A673 (cell line): ENCODE results near the gene PARD3.

Experiments used
- EZH2 ChIP-seq: fragments of 200-600 bp; sonication (generic); IDR thresholded peaks from 2 replicates; pipeline ENCODE4 v1.6.1; 2017; ENCODE audit warnings: borderline replicate concordance, low read depth, mild to moderate bottlenecking, mixed read lengths, antibody characterized with exemption, low read length; ENCODE audit not compliant: poor library complexity, severe bottlenecking
- TF ChIP-seq, protein P1 (sequence below): fragments of 300-800, 200-600 bp; sonication (generic); conservative IDR thresholded peaks from 2 replicates; pipeline ENCODE4 v1.5.1; 2017; ENCODE audit warnings: low read depth, mild to moderate bottlenecking, antibody characterized with exemption, low read length, moderate library complexity, mixed read lengths

- TF ChIP-seq EZH2 = no peak
- TF ChIP-seq, protein P1, sequence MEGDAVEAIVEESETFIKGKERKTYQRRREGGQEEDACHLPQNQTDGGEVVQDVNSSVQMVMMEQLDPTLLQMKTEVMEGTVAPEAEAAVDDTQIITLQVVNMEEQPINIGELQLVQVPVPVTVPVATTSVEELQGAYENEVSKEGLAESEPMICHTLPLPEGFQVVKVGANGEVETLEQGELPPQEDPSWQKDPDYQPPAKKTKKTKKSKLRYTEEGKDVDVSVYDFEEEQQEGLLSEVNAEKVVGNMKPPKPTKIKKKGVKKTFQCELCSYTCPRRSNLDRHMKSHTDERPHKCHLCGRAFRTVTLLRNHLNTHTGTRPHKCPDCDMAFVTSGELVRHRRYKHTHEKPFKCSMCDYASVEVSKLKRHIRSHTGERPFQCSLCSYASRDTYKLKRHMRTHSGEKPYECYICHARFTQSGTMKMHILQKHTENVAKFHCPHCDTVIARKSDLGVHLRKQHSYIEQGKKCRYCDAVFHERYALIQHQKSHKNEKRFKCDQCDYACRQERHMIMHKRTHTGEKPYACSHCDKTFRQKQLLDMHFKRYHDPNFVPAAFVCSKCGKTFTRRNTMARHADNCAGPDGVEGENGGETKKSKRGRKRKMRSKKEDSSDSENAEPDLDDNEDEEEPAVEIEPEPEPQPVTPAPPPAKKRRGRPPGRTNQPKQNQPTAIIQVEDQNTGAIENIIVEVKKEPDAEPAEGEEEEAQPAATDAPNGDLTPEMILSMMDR = no peak
Measured at GRCh38 chr10:34677132-34677531, 138.0 kb downstream of the PARD3 start.
